HCT116 (cell line): ENCODE results near the gene ASB3.

Experiments
- CBX3 ChIP-seq: IDR thresholded peaks from 2 replicates; pipeline ENCODE4 v1.6.1; 2012; ENCODE audit warnings: low read depth
- CEBPB ChIP-seq: IDR thresholded peaks from 2 replicates; pipeline ENCODE4 v1.6.1; 2012; ENCODE audit warnings: low read depth
- CTCF ChIP-seq, 3 experiments: fragments of 200-600 bp in 1 of 3; sonication (generic) in 1 of 3; IDR thresholded peaks in 2 of 3; conservative IDR thresholded peaks in 1 of 3; 2 replicates each; pipeline ENCODE4 v1.5.1; 2012 to 2017; ENCODE audit warnings: low read depth in 2 of 3, low read length in 2 of 3, antibody characterized with exemption in 1 of 3, borderline replicate concordance in 1 of 3, control low read depth in 1 of 3, mild to moderate bottlenecking in 1 of 3, mixed read lengths in 1 of 3, mixed run types in 1 of 3, moderate library complexity in 1 of 3; ENCODE audit not compliant: insufficient read depth in 1 of 3
- ELF1 ChIP-seq: IDR thresholded peaks from 2 replicates; pipeline ENCODE4 v1.6.1; 2012; ENCODE audit warnings: low read depth, borderline replicate concordance
- EZH2 ChIP-seq: fragments of 200-600 bp; sonication (generic); IDR thresholded peaks from 2 replicates; pipeline ENCODE4 v1.6.1; 2017; ENCODE audit warnings: antibody characterized with exemption, mixed run types
- POLR2A ChIP-seq: IDR thresholded peaks from 2 replicates; pipeline ENCODE4 v1.7.0; 2011; ENCODE audit warnings: borderline replicate concordance; ENCODE audit not compliant: insufficient read depth, insufficient read length; ENCODE audit errors: extremely low read depth
- POLR2AphosphoS5 ChIP-seq: IDR thresholded peaks from 2 replicates; pipeline ENCODE4 v1.6.1; 2011; ENCODE audit warnings: mild to moderate bottlenecking, low read depth, low read length, moderate library complexity
- SP1 ChIP-seq: IDR thresholded peaks from 2 replicates; pipeline ENCODE4 v1.6.1; 2012; ENCODE audit warnings: low read depth
- YY1 ChIP-seq: IDR thresholded peaks from 2 replicates; pipeline ENCODE4 v1.6.1; 2011; ENCODE audit warnings: low read length, low read depth, moderate library complexity, mild to moderate bottlenecking; ENCODE audit not compliant: insufficient replicate concordance; ENCODE audit errors: extremely low read depth
- ZFX ChIP-seq: fragments of 450-650 bp; IDR thresholded peaks from 2 replicates; pipeline ENCODE4 v1.6.1; 2017
- TF ChIP-seq, protein P1 (sequence below): IDR thresholded peaks from 2 replicates; pipeline ENCODE4 v1.6.1; 2012; ENCODE audit warnings: low read depth

GRCh38 chr2:53755121-53755520 is 31.6 kb downstream of the ASB3 start:
- no peak for TF ChIP-seq ELF1
- no peak for TF ChIP-seq CTCF (IDR thresholded peaks at IDR 0.05 in 2 of 3, conservative IDR thresholded peaks at IDR 0.05 in 1 of 3; ENCODE audit: borderline replicate concordance in 1 of 3, insufficient read depth in 1 of 3, low read depth in 2 of 3, low read length in 2 of 3)
- no peak for TF ChIP-seq SP1
- TF ChIP-seq EZH2, result no peak
- TF ChIP-seq ZFX, result no peak
- TF ChIP-seq YY1, result no peak
- no peak for TF ChIP-seq CEBPB
- TF ChIP-seq, protein P1, sequence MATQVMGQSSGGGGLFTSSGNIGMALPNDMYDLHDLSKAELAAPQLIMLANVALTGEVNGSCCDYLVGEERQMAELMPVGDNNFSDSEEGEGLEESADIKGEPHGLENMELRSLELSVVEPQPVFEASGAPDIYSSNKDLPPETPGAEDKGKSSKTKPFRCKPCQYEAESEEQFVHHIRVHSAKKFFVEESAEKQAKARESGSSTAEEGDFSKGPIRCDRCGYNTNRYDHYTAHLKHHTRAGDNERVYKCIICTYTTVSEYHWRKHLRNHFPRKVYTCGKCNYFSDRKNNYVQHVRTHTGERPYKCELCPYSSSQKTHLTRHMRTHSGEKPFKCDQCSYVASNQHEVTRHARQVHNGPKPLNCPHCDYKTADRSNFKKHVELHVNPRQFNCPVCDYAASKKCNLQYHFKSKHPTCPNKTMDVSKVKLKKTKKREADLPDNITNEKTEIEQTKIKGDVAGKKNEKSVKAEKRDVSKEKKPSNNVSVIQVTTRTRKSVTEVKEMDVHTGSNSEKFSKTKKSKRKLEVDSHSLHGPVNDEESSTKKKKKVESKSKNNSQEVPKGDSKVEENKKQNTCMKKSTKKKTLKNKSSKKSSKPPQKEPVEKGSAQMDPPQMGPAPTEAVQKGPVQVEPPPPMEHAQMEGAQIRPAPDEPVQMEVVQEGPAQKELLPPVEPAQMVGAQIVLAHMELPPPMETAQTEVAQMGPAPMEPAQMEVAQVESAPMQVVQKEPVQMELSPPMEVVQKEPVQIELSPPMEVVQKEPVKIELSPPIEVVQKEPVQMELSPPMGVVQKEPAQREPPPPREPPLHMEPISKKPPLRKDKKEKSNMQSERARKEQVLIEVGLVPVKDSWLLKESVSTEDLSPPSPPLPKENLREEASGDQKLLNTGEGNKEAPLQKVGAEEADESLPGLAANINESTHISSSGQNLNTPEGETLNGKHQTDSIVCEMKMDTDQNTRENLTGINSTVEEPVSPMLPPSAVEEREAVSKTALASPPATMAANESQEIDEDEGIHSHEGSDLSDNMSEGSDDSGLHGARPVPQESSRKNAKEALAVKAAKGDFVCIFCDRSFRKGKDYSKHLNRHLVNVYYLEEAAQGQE, result no peak
- no peak for TF ChIP-seq CBX3
- no peak for TF ChIP-seq POLR2AphosphoS5
- no peak for TF ChIP-seq POLR2A
